HEK293T (cell line): ENCODE results near the gene HGF.
"Not testable (repeated sequence)": the region's sequence is repeated elsewhere in the genome, so short reads cannot be mapped to it uniquely, and the experiment has no call there.

Experiments used
- LEF1 ChIP-seq: fragments of 450-650 bp; IDR thresholded peaks from 2 replicates; pipeline ENCODE4 v1.6.1; 2017; ENCODE audit warnings: mild to moderate bottlenecking, borderline replicate concordance
- SP1 ChIP-seq: fragments of 450-650 bp; IDR thresholded peaks from 2 replicates; pipeline ENCODE4 v1.6.1; 2017
- TARDBP ChIP-seq: fragments of 450-650 bp; IDR thresholded peaks from 2 replicates; pipeline ENCODE4 v1.6.1; 2016
- ZNF384 ChIP-seq: fragments of 450-650 bp; IDR thresholded peaks from 2 replicates; pipeline ENCODE4 v1.6.1; 2016

DNA sequence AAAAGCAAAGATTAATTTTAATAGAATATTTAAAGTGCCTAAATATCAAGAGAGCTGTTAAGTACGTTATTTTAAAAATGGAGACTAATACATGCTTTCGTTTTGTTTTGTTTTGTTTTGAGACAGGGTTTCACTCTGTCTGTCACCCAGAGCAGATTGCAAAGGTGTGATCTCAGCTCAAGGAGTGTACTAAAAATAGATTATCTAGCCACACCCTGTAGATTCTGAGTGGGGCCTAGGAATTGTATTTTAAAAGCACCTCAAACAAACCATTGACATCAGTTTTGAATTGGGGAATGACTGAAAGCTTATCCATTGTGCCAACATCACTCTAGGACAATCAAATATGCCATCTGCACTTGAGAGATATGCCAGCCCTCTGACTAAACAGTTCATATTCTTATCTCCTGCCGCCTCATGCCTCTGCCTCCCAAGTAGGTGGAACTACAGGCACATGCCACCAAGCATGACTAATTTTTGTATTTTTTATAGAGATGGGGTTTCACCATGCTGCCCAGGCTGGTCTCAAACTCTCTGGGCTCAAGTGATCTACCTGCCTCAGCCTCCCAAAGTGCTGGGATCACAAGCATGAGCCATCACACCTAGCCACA, 43.1 kb upstream of the HGF start:
- not testable (repeated sequence) for TF ChIP-seq TARDBP, LEF1, SP1, ZNF384
